ENCODE data around the gene NXPE3.

Gene NXPE3

DNA sequence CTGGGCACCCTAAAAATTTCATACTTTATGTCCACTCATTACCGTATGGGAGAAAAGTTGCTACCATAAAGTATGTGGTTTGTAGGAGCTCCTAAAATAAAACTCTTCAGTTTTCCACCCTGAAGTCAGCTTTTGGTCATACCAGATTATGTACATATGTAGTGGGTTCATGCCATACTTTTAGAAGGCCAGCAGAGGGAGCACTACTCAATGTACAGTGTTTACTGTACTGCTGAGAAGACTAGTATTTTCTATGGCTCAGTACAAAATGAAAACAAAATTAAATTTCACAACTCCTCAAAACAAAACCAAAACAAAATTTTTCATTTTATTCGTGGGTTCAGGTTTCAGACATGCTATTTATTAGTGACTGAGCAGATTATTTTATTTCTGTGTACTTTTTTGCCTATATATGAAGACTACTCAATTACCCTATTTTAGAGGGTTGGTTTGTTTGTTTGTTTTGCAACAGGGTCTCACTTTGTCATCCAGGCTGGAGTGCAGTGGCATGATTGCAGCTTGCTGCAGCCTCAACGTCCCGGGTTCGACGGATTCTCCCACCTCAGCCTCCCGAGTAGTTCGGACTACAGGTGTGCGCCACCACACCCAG lies 24.3 kb downstream of the NXPE3 start:
- DNase-seq (ENCODE audit: low spot score), result no peak

DNA sequence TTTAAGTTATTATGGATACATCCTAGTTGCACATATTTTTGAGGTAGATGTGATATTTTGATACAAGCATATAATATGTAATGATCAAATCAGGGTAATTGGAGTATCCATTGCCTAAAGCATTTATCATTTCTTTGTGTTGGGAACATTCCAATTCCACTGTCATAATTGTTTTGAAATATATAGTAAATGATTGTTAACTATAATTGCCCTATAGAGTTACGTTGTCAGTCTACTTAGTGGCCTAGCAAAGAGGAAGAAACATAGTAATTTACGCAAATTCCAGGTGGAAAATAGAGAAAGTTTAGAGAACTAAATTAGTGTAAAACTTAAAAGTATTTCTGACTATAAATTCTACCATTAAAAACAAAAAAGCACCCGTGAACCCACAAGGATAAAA lies 24.9 kb downstream of the NXPE3 start:
- no peak for DNase-seq (ENCODE audit: low spot score)

DNA sequence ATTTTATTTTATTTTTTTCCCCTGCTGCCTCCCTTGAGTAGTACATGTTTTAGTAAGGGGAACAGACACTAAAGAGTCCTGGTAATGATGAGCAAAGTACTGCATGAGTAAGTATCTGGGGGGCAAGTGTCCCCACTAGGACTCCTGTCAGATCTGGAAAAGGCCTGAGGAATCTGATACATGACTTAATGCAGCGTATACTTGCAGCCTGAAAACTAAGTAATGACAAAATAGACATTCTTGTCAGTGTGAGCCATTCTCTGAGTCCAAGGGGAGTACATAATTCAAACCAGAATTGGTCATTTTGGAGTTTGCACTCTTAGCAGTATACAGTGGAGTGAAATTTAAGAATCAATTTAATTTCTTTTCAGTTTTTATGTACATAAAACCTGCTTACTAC lies 27.5 kb downstream of the NXPE3 start:
- DNase-seq (ENCODE audit: low spot score), result no peak

DNA sequence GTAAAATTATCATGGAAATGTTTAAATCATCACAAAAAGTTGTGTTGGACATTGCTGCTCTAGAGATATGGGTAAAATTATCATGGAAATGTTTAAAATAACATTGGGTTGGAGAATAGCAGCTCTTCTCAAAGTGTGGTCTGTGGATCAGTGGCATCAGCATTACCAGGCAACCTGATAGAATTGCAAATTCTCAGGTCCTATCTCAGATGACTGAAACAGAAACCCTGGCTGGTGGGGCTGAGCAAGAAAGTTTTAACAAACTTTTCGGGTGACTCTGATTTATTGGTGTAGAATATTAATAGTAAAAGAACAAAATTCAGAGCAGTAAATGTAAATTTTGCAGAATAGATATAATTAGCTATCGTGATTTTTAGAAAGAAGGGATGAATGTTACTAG lies 28.9 kb downstream of the NXPE3 start:
- DNase-seq (ENCODE audit: low spot score), result no peak

DNA sequence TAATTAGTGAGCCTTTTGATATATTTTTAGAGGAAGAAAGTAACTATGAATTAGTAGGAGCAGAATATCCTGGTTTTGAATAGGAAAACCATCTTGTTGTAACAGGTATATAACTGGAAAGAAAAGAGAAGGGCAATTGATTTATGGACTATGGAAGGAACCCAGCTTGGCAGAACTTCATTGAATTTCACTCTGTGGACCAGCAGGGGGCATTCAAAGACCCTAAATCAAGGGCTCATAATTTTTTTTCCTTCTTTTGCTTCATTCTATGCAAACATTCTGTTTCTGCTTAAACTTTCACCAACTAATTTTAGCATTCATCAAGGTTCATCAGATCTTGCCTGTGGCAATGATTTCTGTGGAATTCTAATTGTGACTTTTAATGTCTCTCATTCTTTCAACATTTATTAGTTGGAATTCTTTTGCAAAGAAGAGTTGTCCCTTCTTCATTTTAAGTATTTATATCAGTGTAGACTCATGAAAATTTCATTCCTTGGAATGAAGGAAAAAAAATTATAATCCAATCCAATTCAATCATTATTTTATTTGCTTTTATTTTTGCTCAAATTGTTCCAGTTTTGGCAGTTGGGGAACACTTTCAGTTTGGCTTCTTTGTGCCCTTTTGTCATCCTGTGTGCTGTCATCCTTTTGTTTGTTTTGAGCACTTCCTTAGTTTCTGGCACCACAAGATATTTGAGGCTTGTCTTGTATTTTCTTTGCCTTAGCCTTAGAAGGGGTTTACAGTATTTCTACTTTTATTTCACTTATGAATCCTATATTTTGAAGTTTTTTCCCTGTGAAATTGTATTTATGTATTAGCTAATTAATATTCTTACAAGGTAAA lies 30.4 kb downstream of the NXPE3 start:
- DNase-seq (ENCODE audit: low spot score), result peak; percentile 25

DNA sequence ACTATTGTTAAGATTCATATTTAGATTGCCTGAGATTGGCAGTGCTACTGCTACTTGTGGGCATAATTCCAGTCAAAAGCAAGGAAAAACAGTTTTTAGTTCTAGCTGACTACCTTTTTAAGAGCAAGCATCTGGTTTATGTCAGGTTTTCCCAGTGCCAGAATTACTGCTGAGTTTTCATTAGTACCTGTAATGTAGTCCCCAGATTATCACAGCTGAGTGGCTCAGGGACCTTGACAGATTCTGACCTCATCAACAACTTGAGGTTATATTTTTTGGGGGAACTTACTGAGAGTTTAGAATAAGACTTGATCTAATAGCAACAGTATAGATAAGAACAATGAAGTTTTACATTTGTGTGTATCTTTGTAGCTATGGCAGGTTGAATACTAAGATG lies 31.0 kb downstream of the NXPE3 start:
- DNase-seq (ENCODE audit: low spot score), result no peak

DNA sequence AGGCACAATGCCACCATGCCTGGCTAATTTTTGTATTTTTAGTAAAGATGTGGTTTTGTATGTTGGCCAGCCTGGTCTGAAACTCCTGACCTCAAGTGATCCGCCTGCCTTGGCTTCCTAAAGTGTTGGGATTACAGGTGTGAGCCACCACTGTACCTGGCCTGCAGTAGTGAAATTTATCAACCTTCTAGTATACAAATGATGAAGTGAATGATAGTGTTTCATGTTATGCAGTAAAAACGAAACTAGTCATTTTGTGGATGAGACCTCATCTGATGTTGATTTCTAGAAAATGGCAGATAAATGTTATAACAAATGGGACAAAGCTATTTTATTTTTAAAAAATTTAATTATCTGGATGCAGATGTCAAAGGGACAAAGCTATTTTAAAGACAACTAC lies 32.9 kb downstream of the NXPE3 start:
- no peak for DNase-seq (ENCODE audit: low spot score)

DNA sequence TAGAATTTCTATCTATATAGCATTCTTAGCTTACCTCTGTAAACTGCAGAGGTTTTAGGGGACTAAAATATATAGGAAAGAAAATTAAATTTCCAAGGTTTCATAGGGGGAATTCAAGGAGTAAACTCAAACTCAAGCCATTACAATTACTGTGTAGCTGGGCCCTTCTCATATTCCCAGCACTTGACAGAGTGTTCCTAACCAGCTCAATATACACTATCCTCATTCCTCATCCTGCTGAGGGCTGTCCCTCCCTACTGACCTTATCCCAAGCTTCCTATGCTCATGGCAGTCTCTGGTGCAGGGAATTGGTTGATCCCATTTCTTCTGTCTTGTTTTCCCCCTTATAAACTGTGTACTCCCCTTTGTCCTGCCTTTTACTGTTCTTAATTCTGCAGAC lies 33.9 kb downstream of the NXPE3 start:
- DNase-seq (ENCODE audit: low spot score), result no peak

DNA sequence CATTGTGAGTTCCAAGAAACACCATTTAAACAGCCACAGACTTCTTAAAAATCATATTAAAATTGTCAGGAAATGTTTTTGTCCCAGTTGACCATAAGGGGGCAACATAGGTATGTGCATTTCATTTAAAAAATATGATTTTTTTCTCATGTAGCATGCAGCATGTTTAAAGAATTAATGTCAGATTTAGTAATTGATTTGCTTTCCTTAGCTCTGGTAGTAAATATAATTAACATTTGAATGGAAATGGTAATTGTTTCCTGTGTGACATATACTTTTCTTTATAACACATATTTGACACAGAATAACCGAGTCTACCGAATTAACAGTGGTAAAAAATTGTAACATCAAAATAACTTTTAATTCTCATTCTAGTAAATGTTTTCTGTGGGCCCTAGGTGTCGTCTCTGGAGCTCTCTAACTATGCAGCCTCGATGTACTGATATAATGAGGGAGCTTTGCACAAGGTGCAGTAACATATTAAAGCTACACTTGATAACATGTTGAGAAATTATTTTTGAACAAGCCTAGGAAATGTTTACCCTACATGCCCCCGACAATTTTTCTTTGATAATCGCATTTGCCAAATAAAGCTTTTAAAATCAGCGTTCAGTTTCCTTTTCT lies 34.9 kb downstream of the NXPE3 start:
- peak; percentile 14 for DNase-seq (ENCODE audit: low spot score)

DNA sequence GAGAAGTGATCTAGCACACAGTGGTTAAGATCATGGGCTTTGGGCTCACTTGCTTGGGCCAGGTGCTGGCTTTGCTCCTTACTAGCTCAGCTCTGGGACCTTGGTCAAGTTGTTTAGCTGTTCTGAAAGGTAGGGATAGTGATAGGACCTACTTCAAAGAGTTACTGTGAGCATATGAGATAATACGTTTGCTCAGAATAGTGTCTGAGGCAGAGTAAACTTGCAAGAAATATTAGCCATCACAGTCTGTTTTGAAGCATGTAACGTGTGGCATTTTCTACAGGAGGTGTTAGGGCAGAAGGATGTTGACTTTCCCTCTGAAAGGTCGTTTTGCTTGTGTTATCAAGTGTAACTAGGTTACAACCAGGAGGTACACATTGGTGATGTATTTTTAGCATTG lies 35.8 kb downstream of the NXPE3 start:
- DNase-seq (ENCODE audit: low spot score), result no peak

DNA sequence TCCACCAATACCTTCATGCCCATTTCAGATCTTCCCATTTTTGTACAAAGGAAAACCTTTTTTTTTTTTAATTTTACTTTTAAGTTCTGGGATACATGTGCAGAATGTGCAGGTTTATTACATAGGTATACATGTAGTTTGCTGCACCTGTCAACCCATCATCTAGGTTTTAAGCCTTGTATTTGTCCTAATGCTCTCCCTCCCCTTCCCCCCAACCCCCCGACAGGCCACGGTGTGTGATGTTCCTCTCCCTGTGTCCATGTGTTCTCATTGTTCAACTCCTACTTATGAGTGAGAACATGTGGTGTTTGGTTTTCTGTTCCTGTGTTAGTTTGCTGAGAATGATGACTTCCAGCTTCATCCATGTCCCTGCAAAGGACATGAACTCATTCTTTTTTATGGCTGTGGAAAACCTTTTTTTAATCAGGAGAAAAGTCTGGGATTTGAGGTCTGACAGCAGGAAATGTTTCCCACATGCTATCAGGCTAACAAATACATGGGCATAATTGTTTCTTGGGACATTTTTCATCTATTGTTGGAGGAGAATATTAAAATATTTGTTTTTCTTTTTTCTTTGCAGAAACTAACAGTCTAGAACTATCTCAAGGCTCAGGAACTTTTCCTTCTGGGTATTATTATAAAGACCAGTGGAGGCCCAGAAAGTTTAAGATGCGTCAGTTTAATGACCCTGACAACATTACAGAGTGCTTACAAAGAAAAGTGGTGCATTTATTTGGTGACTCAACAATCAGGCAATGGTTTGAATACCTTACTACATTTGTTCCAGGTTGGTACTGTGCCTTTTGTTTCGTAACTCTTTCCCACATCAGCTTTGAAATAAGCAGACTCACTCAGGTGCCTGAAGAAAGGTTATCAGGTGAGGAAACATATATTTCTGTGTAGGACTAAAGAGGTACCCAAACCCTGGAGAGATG lies 37.5 kb downstream of the NXPE3 start:
- DNase-seq (ENCODE audit: low spot score), result no peak

DNA sequence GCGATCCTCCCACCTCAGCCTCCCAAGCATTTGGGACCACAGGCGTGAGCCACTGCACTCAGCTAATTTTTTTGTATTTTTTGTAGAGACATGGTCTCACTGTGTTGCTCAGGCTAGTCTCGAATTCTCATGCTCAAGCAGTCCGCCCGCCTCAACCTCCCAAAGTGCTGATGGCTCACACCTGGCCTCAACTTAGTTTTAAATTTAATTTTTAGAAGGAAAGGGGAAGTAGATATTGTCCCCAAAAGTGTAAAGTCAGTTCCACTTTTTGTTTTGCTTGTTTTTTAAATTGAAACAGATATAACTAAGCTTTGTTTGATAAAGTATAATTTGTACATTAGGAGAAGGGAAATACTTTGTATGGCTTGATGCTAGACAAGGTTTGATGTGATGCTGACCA lies 39.0 kb downstream of the NXPE3 start:
- no peak for DNase-seq (ENCODE audit: low spot score)

DNA sequence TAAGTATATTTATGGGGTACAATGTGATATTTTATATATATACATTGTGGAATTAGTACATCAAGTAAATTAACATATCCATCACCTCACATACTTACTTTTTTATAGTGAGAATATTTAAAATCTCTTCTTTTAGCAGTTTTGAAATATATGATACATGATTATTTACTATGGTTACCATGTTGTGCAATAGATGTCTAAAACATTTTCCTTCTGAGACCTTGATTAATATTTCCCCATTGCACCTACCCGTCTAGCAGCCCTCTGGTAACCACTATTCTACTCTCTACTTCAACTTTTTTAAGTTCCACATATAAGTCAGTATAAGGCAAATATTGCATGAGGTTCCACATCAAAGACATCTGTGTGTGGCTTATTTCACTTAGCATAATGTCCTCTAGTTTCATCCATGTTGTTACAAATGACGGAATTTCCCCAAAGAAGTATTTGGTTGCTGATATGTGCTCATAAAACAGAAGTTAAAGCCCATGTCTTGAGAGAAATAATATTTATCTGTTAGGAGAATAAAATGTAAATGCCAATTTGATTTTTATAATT lies 40.7 kb downstream of the NXPE3 start:
- DNase-seq (ENCODE audit: low spot score), result no peak

DNA sequence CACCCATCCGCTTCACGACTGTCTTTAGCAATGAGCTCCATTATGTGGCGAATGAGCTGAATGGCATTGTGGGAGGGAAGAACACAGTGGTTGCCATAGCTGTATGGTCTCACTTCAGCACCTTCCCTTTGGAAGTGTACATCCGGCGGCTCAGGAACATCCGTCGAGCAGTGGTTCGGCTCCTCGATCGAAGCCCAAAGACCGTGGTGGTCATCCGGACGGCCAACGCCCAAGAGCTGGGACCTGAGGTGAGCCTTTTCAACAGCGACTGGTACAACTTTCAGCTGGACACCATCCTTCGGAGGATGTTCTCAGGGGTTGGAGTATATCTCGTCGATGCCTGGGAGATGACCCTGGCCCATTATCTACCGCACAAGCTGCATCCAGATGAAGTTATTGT lies 42.5 kb downstream of the NXPE3 start:
- no peak for DNase-seq (ENCODE audit: low spot score)

DNA sequence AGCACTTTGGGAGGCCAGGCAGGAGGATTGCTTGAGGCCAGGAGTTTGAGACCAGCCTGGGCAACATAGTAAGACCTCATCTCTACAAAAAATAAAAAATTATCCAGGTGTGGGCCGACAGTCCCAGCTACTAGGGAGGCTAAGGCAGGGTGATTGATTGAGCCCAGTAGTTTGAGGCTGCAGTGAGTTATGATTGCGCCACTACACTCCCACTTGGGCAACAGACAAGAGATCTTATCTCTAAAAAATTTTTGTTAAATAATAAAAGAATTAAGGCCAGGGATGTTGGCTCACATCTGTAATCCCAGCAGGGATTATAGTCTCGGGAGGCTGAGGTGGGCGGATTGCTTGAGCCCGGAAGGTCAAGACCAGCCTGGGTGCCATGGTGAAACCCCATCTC lies 44.5 kb downstream of the NXPE3 start:
- no peak for DNase-seq (ENCODE audit: low spot score)

DNA sequence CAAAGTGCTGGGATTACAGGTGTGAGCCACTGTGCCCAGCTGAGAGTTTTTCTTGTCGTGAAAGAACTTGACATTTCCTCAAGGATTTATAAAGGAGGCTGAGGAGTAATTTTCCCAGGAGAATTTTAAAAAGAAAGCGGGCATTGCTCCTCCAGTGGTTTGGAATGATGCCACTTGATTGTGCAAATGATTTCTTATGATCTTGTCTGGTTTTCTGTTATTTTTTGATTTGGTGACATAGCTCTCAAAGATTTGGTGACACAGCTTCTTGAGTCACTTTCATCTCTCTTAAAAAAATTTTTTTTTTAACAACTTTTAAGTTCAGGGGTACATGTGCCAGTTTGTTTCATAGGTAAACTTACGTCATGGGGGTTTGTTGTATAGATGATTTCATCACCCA lies 45.7 kb downstream of the NXPE3 start:
- no peak for DNase-seq (ENCODE audit: low spot score)

DNA sequence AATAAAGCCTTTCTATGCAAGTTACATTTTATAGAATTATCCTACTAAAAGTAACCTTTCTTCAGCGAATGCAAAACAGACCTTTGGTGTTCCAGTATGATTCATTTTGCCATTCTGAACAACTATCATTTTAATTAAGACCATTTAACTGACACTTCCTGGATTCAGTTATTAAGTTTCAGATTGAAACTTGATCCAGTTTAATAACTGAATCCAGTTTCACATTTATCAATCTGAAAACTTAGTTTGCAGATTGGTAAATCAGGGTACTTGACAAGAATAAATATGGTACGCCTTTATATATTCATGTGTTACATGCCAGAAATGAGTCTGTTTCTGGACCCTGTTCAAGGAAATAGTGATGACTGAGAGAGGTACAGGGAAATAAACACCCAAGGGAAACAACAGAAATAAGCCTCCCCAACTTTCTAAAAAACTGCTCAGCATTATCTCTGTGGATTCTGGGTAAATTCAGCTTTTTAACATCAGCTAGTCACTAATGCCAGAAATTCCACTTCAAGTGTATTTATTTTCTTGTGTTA lies 47.0 kb downstream of the NXPE3 start:
- no peak for DNase-seq (ENCODE audit: low spot score)

DNA sequence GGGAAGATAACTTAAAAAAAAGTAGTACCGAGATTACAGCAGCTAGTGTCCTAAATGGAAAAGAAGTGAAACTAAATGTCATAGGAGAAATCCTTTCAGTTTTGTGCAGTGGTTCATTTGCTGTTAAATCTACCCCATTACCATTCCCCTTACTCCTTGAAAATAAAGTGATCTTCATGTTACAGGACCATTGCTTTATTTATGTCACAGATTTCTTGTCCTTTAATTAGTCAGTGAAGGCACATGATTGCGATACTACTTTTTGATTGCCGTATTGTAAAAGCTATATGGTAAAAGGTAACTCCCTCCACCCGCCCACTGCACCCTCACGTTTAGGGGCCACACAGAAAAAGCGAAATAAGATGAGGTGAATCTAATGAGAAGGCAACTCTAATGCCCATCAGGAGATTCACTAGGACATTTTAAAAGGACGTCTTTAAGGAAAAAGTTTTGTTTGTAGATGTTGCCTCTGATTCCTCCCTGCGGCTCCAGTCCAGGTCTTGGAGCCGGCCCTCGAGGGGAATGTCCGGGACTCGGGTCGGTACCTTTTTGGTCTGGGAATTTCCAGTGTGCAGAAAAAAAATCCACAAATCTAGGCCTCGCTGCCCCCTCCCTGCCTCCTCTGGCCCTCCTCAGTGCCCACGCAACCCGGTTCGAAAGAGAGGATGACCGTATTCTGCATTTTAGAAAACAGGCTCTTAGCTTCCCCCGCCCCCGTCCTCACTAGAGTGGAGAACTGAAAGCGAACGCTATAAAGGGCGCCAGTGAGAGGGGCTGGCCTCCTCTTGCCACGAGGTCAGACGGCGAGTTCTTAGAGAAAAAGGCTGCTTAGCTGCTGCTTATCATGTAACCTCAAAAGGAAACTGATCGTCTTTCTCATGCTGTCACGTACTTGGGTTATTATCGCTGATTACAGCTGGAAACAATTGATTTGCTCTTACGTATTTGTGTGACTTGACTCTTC lies 48.5 kb downstream of the NXPE3 start:
- DNase-seq (ENCODE audit: low spot score), result peak; percentile 46

DNA sequence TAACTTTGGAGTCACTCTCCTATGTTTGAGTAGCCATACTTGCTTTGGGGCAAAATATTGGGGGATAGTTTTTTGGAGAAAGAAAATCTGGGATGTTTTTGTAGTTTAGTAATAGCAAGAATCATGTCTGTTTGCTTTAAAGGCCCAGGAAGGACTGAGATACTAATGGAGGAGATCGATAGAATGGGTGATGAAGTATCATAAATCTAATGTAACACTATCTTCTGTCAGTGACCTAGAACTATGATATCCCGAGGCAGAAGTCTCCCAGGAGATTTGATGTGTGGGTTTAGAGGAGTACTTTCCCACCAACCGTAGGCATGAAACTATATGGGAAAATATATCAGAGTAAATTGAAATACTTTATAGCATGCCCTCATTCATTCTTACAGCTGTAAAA lies 49.3 kb downstream of the NXPE3 start:
- DNase-seq (ENCODE audit: low spot score), result no peak

DNA sequence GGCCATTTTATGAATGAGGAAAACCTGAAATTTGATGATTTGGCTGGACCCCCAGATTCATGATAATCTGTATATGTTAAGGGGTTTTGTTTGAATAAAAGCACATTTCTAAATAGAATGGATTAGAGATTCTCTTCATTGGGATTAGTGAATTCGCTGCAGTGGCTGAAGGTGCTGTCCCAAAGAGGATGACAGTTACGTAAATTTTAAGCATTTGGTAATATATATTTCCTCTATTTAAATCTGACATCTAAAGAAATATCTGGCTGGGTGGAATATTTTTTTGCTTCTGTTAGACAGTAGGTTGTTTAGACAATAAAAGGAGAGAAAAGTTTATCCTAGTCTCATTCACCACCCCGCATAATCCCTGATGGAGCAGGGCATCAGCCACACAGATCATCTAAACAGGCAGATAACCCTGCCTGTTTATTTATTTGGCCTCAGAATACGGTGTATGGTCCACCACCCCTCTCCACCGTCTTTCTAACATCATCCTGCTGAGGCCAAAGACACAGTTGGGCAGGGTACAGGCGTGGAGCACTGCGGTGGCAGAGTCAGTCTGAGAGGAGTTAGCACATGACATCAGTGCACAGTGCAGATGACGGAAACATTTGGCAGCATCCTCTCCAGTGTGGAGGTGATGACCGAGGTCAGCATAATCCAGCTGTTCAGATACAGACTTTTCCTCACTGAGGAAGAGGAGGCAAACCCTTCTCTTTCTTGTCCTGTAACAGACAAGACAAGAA lies 49.9 kb downstream of the NXPE3 start:
- DNase-seq (ENCODE audit: low spot score), result no peak
